ENCODE data around the gene NDUFB8.

The NDUFB8 gene

DNA sequence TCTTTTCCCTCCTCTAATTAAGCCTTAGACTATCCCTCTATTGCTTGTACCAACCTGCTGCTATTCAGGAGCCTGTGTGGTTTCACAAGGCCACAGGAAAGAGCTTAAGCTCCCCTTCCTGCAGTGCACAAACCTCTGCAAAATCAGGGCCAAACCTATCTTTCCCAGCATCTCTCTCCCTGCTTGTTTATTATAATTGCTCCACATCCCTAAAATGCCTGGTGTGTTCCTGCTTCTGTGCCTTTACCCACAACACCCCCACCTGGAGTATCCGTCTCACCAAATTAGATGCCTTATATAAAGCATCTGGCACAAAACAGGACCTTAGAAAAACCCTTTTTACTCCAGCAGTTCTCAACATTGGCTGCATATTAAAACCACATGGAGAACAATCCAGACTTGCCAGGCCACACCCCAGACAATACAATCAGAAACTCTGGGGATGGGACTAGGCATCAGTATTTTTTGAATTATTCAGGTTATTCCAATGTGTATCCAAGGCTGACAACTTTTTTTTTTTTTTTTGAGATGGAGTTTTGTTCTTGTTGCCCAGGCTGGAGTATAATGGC lies 26.7 kb downstream of the NDUFB8 start:
- ATAC-seq (ENCODE audit: low read depth) (no peak), DNase-seq (ENCODE audit: low spot score) (no peak)
- H3K9me3 ChIP-seq (ENCODE audit: severe bottlenecking), result no peaks in the 10 kb centered on the region
- H3K36me3 ChIP-seq (ENCODE audit: low read depth), result no peaks in the 10 kb centered on the region
- TF ChIP-seq, protein P1, sequence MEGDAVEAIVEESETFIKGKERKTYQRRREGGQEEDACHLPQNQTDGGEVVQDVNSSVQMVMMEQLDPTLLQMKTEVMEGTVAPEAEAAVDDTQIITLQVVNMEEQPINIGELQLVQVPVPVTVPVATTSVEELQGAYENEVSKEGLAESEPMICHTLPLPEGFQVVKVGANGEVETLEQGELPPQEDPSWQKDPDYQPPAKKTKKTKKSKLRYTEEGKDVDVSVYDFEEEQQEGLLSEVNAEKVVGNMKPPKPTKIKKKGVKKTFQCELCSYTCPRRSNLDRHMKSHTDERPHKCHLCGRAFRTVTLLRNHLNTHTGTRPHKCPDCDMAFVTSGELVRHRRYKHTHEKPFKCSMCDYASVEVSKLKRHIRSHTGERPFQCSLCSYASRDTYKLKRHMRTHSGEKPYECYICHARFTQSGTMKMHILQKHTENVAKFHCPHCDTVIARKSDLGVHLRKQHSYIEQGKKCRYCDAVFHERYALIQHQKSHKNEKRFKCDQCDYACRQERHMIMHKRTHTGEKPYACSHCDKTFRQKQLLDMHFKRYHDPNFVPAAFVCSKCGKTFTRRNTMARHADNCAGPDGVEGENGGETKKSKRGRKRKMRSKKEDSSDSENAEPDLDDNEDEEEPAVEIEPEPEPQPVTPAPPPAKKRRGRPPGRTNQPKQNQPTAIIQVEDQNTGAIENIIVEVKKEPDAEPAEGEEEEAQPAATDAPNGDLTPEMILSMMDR (IDR thresholded peaks at IDR 0.05; ENCODE audit: poor library complexity, severe bottlenecking), result no peak
- H3K4me1 ChIP-seq (ENCODE audit: insufficient read depth, poor library complexity, severe bottlenecking), result no peaks in the 10 kb centered on the region
- no peak overlapping the region for H3K27ac ChIP-seq (ENCODE audit: poor library complexity, severe bottlenecking)
- H3K27me3 ChIP-seq (ENCODE audit: insufficient read depth, poor library complexity, severe bottlenecking), result no peaks in the 10 kb centered on the region
- no peak overlapping the region for H3K4me3 ChIP-seq (ENCODE audit: severe bottlenecking)

DNA sequence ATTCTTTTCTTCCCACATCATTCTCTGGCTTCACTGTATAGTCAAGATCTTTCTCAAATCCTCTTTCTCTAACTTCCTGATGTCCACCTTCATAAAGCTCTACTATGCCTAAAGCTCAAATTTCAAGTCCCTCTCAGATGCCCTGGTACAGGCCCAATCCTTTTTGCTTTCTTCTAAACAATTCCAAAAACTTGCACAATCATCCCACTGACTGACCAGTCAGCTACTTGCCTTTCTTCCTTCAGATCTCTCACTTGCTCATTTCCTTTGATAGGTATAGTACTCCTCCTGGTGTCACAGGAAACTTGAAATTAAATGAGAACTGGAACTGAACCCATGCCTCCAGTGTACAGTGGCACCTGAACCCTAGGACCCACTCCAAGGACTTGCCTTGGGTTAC lies 28.2 kb downstream of the NDUFB8 start:
- Histone ChIP-seq H3K27ac (ENCODE audit: poor library complexity, severe bottlenecking) (no peak overlapping the region), H3K27me3 (ENCODE audit: insufficient read depth, poor library complexity, severe bottlenecking) (no peaks in the 10 kb centered on the region), H3K9me3 (ENCODE audit: severe bottlenecking) (no peaks in the 10 kb centered on the region), H3K4me1 (ENCODE audit: insufficient read depth, poor library complexity, severe bottlenecking) (no peaks in the 10 kb centered on the region), H3K36me3 (ENCODE audit: low read depth) (no peaks in the 10 kb centered on the region), H3K4me3 (ENCODE audit: severe bottlenecking) (no peak overlapping the region)
- TF ChIP-seq, protein P1 (IDR thresholded peaks at IDR 0.05; ENCODE audit: poor library complexity, severe bottlenecking), result no peak
- no peak for ATAC-seq (ENCODE audit: low read depth)
- no peak for DNase-seq (ENCODE audit: low spot score)

DNA sequence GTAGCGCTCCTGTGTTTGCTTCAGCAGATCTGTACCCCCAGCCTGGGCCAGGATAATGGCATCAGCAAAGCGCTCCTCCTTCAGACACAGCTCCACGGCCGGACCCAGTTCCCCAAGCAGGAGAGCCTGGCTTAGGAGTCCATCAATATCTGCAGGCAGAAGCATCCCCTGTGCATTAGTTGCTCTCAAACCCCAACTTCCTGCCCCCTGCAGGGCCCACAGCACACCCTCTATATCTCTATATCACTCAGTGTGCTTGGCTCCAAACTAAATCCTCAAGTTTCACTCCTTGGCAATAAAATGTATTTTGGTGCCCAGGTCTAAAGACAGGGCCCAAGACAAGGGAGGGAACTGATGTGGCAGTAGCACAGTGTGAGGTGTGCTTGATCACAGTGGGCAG lies 31.6 kb downstream of the NDUFB8 start:
- TF ChIP-seq, protein P1 (IDR thresholded peaks at IDR 0.05; ENCODE audit: poor library complexity, severe bottlenecking), result no peak
- no peaks in the 10 kb centered on the region for H3K9me3 ChIP-seq (ENCODE audit: severe bottlenecking)
- no peak overlapping the region for H3K27ac ChIP-seq (ENCODE audit: poor library complexity, severe bottlenecking)
- DNase-seq (ENCODE audit: low spot score), result no peak
- H3K27me3 ChIP-seq (ENCODE audit: insufficient read depth, poor library complexity, severe bottlenecking), result no peaks in the 10 kb centered on the region
- H3K4me3 ChIP-seq (ENCODE audit: severe bottlenecking), result no peak overlapping the region
- no peak for ATAC-seq (ENCODE audit: low read depth)
- no peaks in the 10 kb centered on the region for H3K4me1 ChIP-seq (ENCODE audit: insufficient read depth, poor library complexity, severe bottlenecking)
- no peaks in the 10 kb centered on the region for H3K36me3 ChIP-seq (ENCODE audit: low read depth)

DNA sequence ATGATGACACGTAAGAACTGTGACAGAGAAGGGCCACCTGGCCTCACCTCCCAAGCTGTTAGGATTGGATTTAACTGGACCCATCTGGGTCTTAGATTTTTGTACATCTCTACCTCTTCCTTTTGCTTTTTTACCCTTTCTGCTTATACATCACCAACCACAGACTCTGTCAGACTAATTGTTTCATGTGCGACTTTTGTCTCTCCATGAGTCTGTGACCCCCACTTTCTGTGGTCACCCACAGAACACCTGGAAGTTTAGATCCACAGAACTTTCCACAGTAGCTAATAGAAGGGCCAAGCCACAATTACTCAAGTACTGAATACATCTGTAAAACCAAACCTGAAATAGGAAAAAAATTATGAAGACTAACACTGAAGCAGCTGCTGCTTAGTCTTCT lies 33.1 kb downstream of the NDUFB8 start:
- no peaks in the 10 kb centered on the region for H3K4me1 ChIP-seq (ENCODE audit: insufficient read depth, poor library complexity, severe bottlenecking)
- no peaks in the 10 kb centered on the region for H3K9me3 ChIP-seq (ENCODE audit: severe bottlenecking)
- H3K27me3 ChIP-seq (ENCODE audit: insufficient read depth, poor library complexity, severe bottlenecking), result no peaks in the 10 kb centered on the region
- H3K4me3 ChIP-seq (ENCODE audit: severe bottlenecking), result no peak overlapping the region
- TF ChIP-seq, protein P1 (IDR thresholded peaks at IDR 0.05; ENCODE audit: poor library complexity, severe bottlenecking), result no peak
- no peaks in the 10 kb centered on the region for H3K36me3 ChIP-seq (ENCODE audit: low read depth)
- H3K27ac ChIP-seq (ENCODE audit: poor library complexity, severe bottlenecking), result no peak overlapping the region
- DNase-seq (ENCODE audit: low spot score) (no peak), ATAC-seq (ENCODE audit: low read depth) (no peak)

DNA sequence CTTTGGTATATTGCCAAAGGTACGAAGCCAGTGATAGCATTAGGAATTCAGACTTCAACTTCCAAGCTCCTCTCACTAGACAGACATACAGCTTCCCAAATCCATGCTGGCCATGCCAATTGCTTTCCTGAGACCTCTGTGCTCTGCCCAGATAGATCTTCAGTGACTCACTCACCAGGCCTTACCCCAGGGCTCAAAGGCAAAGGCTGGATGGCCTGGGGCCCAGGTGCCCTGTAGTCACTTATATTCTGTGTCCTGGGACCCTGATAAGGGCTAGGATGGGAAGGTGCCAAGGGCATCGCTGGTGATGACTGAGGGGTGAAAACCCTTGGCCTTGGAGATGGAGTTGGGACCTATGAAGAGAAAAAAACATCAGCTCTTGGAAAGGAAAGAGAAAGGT lies 39.1 kb downstream of the NDUFB8 start:
- Histone ChIP-seq H3K27ac (ENCODE audit: poor library complexity, severe bottlenecking) (no peak overlapping the region), H3K27me3 (ENCODE audit: insufficient read depth, poor library complexity, severe bottlenecking) (no peaks in the 10 kb centered on the region)
- TF ChIP-seq, protein P1 (IDR thresholded peaks at IDR 0.05; ENCODE audit: poor library complexity, severe bottlenecking), result no peak

More for the DNA sequence above, 39.1 kb downstream of the NDUFB8 start:
- DNase-seq (ENCODE audit: low spot score) (no peak), ATAC-seq (ENCODE audit: low read depth) (no peak)
- H3K4me3 ChIP-seq (ENCODE audit: severe bottlenecking), result no peak overlapping the region
- H3K4me1 ChIP-seq (ENCODE audit: insufficient read depth, poor library complexity, severe bottlenecking), result no peaks in the 10 kb centered on the region
- H3K36me3 ChIP-seq (ENCODE audit: low read depth), result 0 out of 2 replicates have a peak, but pooled peaks cover 3% of the 10 kb centered on the region
- no peaks in the 10 kb centered on the region for H3K9me3 ChIP-seq (ENCODE audit: severe bottlenecking)
